ENCODE measurements around the gene DRD5. TPM values are rescaled to one million over a fixed set of nuclear protein-coding genes. Genes with fewer than 3 reads are reported as not detected.
"Not testable (repeated sequence)": the region's sequence is repeated elsewhere in the genome, so short reads cannot be mapped to it uniquely, and the experiment has no call there.

DRD5 gene
- total RNA-seq, 1 donor from 2014 or later, result not detected

GRCh38 chr4:9771034-9771433, 10.4 kb upstream of the DRD5 start:
- no peaks in the 10 kb centered on the region for H3K9me3 ChIP-seq (ENCODE audit: insufficient read depth, low read depth, low read length)
- H3K36me3 Mint-ChIP-seq (ENCODE audit: low read depth, unreplicated experiment), result peaks cover 6% of the 10 kb centered on the region
- no peaks in the 10 kb centered on the region for H4K20me1 ChIP-seq (ENCODE audit: insufficient read depth, low read length)
- H2AFZ ChIP-seq (ENCODE audit: low read depth, low read length), result no peak overlapping the region
- H3K27me3 ChIP-seq (ENCODE audit: insufficient read depth, low read length), result no peaks in the 10 kb centered on the region
- no peak overlapping the region for H3K27ac Mint-ChIP-seq (ENCODE audit: unreplicated experiment)
- no peak overlapping the region for H3K4me2 ChIP-seq (ENCODE audit: low read length)
- no peak overlapping the region for H3K4me3 Mint-ChIP-seq (ENCODE audit: unreplicated experiment)
- no peak for FAIRE-seq
- peaks cover 7% of the 10 kb centered on the region for H3K9me3 Mint-ChIP-seq (ENCODE audit: unreplicated experiment)
- no peaks in the 10 kb centered on the region for H3K36me3 ChIP-seq (ENCODE audit: insufficient read depth, low read length)
- no peak overlapping the region for H3K4me3 ChIP-seq (ENCODE audit: insufficient read depth, low read depth, low read length)
- H3K27me3 Mint-ChIP-seq (ENCODE audit: low read depth, unreplicated experiment), result peaks cover 37% of the 10 kb centered on the region
- DNase-seq (ENCODE audit: low read depth), result no peak
- no peak overlapping the region for H3K9ac ChIP-seq (ENCODE audit: low read length)
- no peaks in the 10 kb centered on the region for H3K4me1 ChIP-seq (ENCODE audit: insufficient read depth, low read length)
- H3K27ac ChIP-seq (ENCODE audit: low read depth, low read length), result no peak overlapping the region
- no peaks in the 10 kb centered on the region for H3K4me1 Mint-ChIP-seq (ENCODE audit: low read depth, unreplicated experiment)
- TF ChIP-seq, protein P1, sequence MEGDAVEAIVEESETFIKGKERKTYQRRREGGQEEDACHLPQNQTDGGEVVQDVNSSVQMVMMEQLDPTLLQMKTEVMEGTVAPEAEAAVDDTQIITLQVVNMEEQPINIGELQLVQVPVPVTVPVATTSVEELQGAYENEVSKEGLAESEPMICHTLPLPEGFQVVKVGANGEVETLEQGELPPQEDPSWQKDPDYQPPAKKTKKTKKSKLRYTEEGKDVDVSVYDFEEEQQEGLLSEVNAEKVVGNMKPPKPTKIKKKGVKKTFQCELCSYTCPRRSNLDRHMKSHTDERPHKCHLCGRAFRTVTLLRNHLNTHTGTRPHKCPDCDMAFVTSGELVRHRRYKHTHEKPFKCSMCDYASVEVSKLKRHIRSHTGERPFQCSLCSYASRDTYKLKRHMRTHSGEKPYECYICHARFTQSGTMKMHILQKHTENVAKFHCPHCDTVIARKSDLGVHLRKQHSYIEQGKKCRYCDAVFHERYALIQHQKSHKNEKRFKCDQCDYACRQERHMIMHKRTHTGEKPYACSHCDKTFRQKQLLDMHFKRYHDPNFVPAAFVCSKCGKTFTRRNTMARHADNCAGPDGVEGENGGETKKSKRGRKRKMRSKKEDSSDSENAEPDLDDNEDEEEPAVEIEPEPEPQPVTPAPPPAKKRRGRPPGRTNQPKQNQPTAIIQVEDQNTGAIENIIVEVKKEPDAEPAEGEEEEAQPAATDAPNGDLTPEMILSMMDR (IDR thresholded peaks at IDR 0.05; ENCODE audit: insufficient read depth, low read depth, low read length), result no peak
- TF ChIP-seq EZH2 (IDR thresholded peaks at IDR 0.05; ENCODE audit: insufficient read depth, low read length), result no peak
- H3K79me2 ChIP-seq (ENCODE audit: insufficient read depth, low read length), result no peaks in the 10 kb centered on the region

DNA sequence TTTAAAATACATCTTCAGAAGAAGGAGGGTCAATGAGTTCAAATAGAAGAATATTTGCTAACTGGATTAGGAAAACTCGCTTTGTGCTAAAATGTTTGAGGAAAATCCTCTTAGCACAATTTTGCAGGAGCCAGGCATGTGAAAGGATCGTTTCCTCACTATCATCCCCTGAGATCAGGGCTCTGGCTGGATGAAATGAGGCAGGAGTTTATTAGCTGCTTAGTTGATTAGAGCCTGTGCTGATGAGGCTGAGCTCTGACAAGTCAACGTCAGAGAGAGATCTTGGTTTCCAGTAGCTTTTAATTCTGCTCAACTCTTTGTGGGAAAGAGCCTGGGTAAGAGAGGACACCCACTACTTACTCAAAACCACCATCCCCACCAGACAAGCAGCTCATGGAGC, 8.0 kb upstream of the DRD5 start:
- no peaks in the 10 kb centered on the region for H3K27me3 ChIP-seq (ENCODE audit: insufficient read depth, low read length)
- peaks cover 43% of the 10 kb centered on the region for H3K27me3 Mint-ChIP-seq (ENCODE audit: low read depth, unreplicated experiment)
- H3K9ac ChIP-seq (ENCODE audit: low read length), result no peak overlapping the region
- TF ChIP-seq, protein P1 (IDR thresholded peaks at IDR 0.05; ENCODE audit: insufficient read depth, low read depth, low read length), result no peak
- no peak overlapping the region for H3K4me3 ChIP-seq (ENCODE audit: insufficient read depth, low read depth, low read length)
- no peak overlapping the region for H3K27ac Mint-ChIP-seq (ENCODE audit: unreplicated experiment)
- no peaks in the 10 kb centered on the region for H3K9me3 ChIP-seq (ENCODE audit: insufficient read depth, low read depth, low read length)
- no peaks in the 10 kb centered on the region for H3K79me2 ChIP-seq (ENCODE audit: insufficient read depth, low read length)
- no peak overlapping the region for H3K4me2 ChIP-seq (ENCODE audit: low read length)
- FAIRE-seq (no peak), DNase-seq (ENCODE audit: low read depth) (no peak)
- no peaks in the 10 kb centered on the region for H4K20me1 ChIP-seq (ENCODE audit: insufficient read depth, low read length)
- peaks cover 7% of the 10 kb centered on the region for H3K9me3 Mint-ChIP-seq (ENCODE audit: unreplicated experiment)
- no peaks in the 10 kb centered on the region for H3K4me1 ChIP-seq (ENCODE audit: insufficient read depth, low read length)
- H3K36me3 ChIP-seq (ENCODE audit: insufficient read depth, low read length), result no peaks in the 10 kb centered on the region
- H3K4me1 Mint-ChIP-seq (ENCODE audit: low read depth, unreplicated experiment), result no peaks in the 10 kb centered on the region
- no peak overlapping the region for H2AFZ ChIP-seq (ENCODE audit: low read depth, low read length)
- peaks cover 3% of the 10 kb centered on the region for H3K36me3 Mint-ChIP-seq (ENCODE audit: low read depth, unreplicated experiment)
- no peak overlapping the region for H3K4me3 Mint-ChIP-seq (ENCODE audit: unreplicated experiment)
- no peak overlapping the region for H3K27ac ChIP-seq (ENCODE audit: low read depth, low read length)

DNA sequence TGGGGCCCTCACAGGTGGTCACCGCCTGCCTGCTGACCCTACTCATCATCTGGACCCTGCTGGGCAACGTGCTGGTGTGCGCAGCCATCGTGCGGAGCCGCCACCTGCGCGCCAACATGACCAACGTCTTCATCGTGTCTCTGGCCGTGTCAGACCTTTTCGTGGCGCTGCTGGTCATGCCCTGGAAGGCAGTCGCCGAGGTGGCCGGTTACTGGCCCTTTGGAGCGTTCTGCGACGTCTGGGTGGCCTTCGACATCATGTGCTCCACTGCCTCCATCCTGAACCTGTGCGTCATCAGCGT, 652 bp downstream of the DRD5 start:
- no peak for TF ChIP-seq EZH2 (IDR thresholded peaks at IDR 0.05; ENCODE audit: insufficient read depth, low read length)
- TF ChIP-seq, protein P1 (IDR thresholded peaks at IDR 0.05; ENCODE audit: insufficient read depth, low read depth, low read length), result no peak
- Mint-ChIP-seq H3K36me3 (ENCODE audit: low read depth, unreplicated experiment) (peaks cover 1% of the 10 kb centered on the region), H3K4me1 (ENCODE audit: low read depth, unreplicated experiment) (no peaks in the 10 kb centered on the region), H3K27ac (ENCODE audit: unreplicated experiment) (no peak overlapping the region), H3K9me3 (ENCODE audit: unreplicated experiment) (peaks cover 5% of the 10 kb centered on the region), H3K4me3 (ENCODE audit: unreplicated experiment) (no peak overlapping the region), H3K27me3 (ENCODE audit: low read depth, unreplicated experiment) (peaks cover 73% of the 10 kb centered on the region)
- H3K9ac ChIP-seq (ENCODE audit: low read length), result no peak overlapping the region
- no peaks in the 10 kb centered on the region for H3K36me3 ChIP-seq (ENCODE audit: insufficient read depth, low read length)
- no peaks in the 10 kb centered on the region for H3K27me3 ChIP-seq (ENCODE audit: insufficient read depth, low read length)
- no peaks in the 10 kb centered on the region for H3K4me1 ChIP-seq (ENCODE audit: insufficient read depth, low read length)
- no peak for DNase-seq (ENCODE audit: low read depth)
- H2AFZ ChIP-seq (ENCODE audit: low read depth, low read length), result no peak overlapping the region
- no peaks in the 10 kb centered on the region for H3K9me3 ChIP-seq (ENCODE audit: insufficient read depth, low read depth, low read length)
- no peak overlapping the region for H3K4me3 ChIP-seq (ENCODE audit: insufficient read depth, low read depth, low read length)
- H3K79me2 ChIP-seq (ENCODE audit: insufficient read depth, low read length), result no peaks in the 10 kb centered on the region
- no peak for FAIRE-seq
- no peak overlapping the region for H3K4me2 ChIP-seq (ENCODE audit: low read length)
- H3K27ac ChIP-seq (ENCODE audit: low read depth, low read length), result no peak overlapping the region
- H4K20me1 ChIP-seq (ENCODE audit: insufficient read depth, low read length), result no peaks in the 10 kb centered on the region

DNA sequence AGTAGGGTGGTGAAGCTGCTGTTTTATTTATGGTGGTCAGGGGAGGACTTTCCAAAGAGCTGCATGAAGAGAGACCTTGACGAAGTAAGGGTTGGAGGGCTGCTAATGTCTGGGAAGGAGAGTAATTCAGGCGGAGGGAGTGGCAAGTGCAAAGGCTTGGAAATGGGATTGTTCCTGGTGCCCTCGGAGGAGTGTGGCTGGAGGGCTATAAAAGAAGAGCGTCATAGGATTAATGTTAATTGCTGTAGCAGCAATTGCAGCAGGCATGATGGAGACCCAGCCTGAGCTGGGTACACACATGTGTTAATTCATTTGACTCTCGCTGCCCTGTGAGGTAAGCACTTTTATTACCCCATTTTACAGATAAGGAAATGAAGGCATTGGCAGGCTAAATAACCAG, 4.5 kb downstream of the DRD5 start:
- not testable (repeated sequence) for H3K4me1 Mint-ChIP-seq (ENCODE audit: low read depth, unreplicated experiment); H3K36me3 ChIP-seq (ENCODE audit: insufficient read depth, low read length); H3K36me3 Mint-ChIP-seq (ENCODE audit: low read depth, unreplicated experiment); H4K20me1 ChIP-seq (ENCODE audit: insufficient read depth, low read length); H3K4me3 Mint-ChIP-seq (ENCODE audit: unreplicated experiment); H2AFZ ChIP-seq (ENCODE audit: low read depth, low read length); FAIRE-seq; H3K4me2 ChIP-seq (ENCODE audit: low read length); H3K27ac Mint-ChIP-seq (ENCODE audit: unreplicated experiment); H3K27me3 ChIP-seq (ENCODE audit: insufficient read depth, low read length); H3K9me3 Mint-ChIP-seq (ENCODE audit: unreplicated experiment); H3K4me1 ChIP-seq (ENCODE audit: insufficient read depth, low read length); DNase-seq (ENCODE audit: low read depth); H3K4me3 ChIP-seq (ENCODE audit: insufficient read depth, low read depth, low read length); H3K79me2 ChIP-seq (ENCODE audit: insufficient read depth, low read length); H3K9me3 ChIP-seq (ENCODE audit: insufficient read depth, low read depth, low read length); H3K9ac ChIP-seq (ENCODE audit: low read length); H3K27ac ChIP-seq (ENCODE audit: low read depth, low read length)
- peaks cover 43% of the 10 kb centered on the region for H3K27me3 Mint-ChIP-seq (ENCODE audit: low read depth, unreplicated experiment)
